A673 (cell line): ENCODE results near the gene STPG1.

Experiments
- EZH2 ChIP-seq: fragments of 200-600 bp; sonication (generic); IDR thresholded peaks from 2 replicates; pipeline ENCODE4 v1.6.1; 2017; ENCODE audit warnings: borderline replicate concordance, low read depth, mild to moderate bottlenecking, mixed read lengths, antibody characterized with exemption, low read length; ENCODE audit not compliant: poor library complexity, severe bottlenecking
- TF ChIP-seq, protein P1 (sequence below): fragments of 300-800, 200-600 bp; sonication (generic); conservative IDR thresholded peaks from 2 replicates; pipeline ENCODE4 v1.5.1; 2017; ENCODE audit warnings: low read depth, mild to moderate bottlenecking, antibody characterized with exemption, low read length, moderate library complexity, mixed read lengths

GRCh38 chr1:24385160-24385940 is 28.2 kb downstream of the STPG1 start:
- TF ChIP-seq, protein P1, sequence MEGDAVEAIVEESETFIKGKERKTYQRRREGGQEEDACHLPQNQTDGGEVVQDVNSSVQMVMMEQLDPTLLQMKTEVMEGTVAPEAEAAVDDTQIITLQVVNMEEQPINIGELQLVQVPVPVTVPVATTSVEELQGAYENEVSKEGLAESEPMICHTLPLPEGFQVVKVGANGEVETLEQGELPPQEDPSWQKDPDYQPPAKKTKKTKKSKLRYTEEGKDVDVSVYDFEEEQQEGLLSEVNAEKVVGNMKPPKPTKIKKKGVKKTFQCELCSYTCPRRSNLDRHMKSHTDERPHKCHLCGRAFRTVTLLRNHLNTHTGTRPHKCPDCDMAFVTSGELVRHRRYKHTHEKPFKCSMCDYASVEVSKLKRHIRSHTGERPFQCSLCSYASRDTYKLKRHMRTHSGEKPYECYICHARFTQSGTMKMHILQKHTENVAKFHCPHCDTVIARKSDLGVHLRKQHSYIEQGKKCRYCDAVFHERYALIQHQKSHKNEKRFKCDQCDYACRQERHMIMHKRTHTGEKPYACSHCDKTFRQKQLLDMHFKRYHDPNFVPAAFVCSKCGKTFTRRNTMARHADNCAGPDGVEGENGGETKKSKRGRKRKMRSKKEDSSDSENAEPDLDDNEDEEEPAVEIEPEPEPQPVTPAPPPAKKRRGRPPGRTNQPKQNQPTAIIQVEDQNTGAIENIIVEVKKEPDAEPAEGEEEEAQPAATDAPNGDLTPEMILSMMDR = peak; percentile 63
- no peak for TF ChIP-seq EZH2
